GM18873 (cell line): ENCODE data around the gene RAB11FIP4.

Experiments used
- ATAC-seq: cut with Tn5 transposase; IDR thresholded peaks from one replicate; pipeline ENCODE4 v1.9.1; 2021; ENCODE audit warnings: mild to moderate bottlenecking, moderate library complexity, moderate number of reproducible peaks; ENCODE audit not compliant: unreplicated experiment, low FRiP score

Gene RAB11FIP4

DNA sequence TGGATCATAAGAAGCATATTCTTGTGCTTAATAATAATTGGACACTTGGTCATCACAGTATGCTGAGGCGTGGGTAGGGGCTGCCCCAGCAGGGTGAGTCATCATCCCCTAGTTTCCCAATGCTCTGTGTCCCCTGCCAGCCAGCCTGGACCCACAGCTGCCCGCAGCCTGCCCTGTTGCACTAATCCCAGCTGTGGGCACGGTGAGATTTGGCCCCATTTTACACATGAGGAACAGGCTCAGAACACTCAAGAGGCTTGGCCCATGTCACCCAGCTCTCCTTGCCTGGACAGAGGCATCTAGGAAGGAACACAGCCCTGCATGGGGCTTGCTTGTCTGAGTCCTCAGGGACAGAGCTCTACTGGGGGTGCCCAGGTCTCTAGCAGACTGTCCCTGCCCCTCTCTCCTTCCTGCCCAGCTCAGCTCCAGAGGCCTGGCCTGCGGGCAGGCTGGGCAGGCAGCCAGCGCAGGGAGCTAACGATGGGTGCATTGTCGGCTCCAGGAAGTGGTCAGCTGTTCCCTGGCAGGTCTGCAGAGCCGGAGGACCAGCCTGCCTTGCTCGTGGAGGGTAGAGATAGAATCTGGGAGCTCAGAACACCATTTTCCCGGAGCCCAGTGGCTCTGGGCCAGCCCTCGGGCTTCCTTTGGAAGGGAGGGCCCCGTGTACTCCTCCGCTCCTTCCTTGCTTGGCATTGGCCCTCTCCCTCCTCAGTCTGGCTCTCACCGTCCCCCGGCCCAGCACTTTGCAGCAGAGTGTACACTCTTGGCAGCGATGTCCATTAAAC lies 189.4 kb downstream of the RAB11FIP4 start:
- ATAC-seq: no peak

DNA sequence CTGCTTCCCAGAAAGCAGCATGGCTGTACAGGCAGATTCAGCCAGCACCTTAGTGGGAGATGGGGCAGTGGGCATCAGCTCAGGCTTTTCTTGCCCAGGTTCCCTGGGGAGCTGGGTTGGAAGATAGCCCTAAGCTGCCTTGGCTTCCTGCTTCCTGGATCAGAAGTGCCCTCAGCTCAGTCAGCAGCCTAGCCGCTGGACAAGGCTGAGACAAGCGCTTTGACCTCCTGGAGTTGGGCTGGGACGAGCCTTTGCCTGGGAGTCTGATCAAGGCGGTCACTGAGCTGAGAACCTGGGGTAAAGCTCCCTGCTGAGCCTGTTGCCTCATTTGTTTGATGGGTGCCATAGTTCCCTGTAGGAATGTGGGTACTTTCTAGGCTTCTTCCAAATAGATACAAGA lies 190.0 kb downstream of the RAB11FIP4 start:
- ATAC-seq: no peak

DNA sequence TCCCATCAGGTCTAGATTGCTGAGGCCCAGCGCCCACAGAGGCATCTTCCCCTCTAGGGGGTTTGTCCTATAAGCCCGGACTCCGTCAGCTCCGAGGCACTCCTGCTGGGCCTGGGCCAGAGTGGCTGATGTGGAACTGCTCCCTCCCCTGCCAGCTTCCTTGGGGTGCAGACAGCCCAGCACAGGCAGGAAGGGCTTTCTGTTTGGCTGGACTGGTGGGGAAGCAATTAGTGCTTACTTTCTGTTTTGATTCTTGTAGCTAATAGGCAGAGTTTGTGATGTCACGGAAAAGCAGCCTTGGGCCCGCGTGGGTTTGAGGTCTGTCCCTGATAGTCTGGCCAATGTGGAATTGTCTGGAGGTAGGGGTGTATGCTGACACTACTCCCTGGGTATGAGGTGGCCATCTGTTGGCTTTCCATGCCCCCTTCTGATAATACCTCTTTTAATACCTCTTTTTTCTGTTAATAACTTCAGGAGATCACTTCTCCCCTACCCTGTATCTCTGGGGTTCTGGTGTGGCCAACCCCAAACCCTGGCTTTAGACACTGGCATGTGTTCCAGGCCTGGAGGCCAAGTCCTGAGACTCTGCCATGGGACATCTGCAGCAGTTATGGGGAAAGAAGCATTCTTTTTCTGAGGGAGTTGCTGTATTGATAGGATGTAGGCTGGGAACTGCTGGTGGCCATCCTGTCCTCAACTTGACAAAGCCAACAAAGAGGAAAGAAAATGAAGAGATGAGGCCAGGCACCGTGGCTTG lies 190.9 kb downstream of the RAB11FIP4 start:
- ATAC-seq: no peak

DNA sequence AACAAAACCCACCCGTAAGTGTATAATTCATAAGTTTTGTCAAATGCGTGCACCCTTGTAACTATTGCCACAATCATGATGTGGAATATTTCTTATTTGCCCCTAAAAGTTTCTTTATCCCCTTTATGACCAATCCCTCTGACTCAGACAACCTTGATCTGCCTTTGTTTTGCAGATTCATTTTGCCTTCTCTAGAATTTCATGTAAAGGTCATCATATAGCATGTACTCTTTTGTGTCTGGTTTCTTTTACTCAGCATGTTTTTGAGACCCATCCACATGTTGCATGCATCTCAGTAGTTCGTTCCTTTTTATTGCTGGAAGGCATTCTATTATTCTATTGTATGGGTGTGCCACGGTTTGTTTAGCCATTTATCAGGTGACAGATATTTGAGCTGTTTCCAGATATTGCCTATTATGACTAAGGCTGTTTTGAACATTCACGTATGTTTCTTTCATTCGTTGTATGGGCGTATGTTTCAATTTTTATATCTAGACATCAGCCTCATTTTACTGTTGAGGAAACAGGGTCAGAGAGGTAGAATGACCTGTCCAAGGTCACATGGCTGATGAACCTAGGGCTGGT lies 192.4 kb downstream of the RAB11FIP4 start:
- no peak for ATAC-seq

DNA sequence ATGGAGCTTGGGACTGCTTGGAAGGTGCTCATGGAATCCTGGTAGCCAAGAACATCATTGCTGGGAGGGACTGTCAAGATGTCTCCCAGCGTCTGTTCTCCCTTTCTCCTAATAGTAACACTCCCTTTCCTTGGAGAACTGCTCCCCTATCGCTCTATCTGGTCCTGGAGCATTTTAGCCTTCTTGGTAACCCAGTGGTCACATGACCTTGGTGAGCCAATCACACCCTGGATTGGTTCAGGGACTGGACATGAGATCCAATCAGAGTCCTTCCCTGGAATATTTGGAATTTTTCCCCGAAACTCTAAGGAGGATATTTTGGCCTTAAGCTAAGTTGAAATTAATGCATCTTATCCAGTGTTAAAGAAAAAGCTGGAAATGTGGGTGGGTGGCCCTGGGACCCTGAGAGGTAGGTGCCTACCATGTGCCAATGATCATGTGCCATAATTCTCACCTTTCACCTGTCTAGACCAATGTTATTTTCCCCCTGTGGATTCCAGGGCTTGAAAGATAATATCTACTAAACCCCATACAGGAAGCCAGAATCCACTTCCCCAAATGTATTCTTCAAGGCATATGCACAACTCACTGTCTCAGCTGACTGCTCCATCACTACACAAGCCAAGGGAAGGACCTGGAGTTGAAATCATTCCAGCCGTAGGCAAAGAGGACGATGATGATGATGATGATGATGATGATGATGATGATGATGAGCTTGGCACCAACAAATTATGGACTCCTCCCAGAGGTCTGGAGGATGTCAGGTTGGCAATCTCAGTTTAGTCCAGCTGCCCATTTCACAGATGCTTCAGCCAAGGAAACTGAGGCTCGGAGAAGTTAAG lies 193.2 kb downstream of the RAB11FIP4 start:
- ATAC-seq: no peak

DNA sequence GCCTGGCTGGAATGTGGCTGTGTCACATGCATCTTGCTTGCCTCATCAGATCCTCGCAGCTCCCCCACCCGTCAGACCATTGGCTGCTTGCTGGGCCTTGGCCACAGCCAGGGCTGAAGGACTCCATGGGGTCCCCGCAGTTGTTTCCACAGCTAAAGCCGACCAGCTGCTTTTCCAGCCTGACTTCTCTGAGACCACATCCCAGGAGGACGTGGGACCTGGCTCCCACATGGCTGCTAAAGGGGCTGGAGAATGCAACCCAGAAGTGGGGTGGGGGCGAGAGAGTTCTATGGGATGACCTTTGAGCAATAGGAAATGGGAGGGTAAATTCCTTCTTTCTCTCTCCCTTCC lies 193.8 kb downstream of the RAB11FIP4 start:
- no peak for ATAC-seq

DNA sequence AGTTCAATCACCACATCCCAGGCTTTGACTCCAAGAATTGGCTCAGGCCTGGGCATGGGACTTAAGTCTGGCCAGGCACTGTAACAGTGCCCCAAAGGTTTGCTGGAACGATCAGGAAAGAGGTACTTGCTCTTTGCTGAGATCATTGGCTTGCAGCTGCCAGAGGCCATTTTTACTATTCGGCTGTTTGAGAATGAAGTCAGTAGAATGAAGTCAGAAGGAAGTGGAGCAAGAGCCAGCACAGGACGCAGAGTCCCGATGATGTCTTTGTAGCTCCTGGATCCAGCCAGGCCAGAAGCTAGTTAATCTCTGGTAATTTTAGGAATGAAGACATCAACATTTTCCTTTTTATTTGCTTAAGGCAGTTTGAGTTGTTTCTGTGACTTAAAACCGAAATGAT lies 195.5 kb downstream of the RAB11FIP4 start:
- no peak for ATAC-seq

DNA sequence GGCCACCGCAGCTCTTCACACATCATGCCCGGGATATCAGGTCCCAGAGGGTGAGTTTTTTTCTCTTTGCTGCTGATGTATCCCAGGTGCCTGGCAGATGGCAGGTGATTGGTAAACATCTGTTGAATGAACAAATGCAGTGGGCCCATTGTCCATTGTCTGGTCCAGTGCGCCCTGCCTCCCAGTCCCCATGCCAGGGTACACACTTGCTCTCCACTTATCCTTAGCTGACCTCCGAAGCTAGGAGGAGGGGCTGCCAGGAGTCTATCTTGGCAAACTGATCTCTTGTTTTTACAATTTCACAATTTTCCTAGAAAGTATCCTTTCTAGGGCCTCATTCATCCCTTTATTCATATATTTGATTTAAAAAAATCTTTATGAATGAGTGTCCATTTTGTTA lies 196.0 kb downstream of the RAB11FIP4 start:
- ATAC-seq: no peak
